Measurements from ENCODE around the gene ENO2. TPM values are rescaled to one million over a fixed set of nuclear protein-coding genes. Genes with fewer than 3 reads are reported as not detected.

ENO2 gene
- total RNA-seq, 4 donors from 2014 or later = 0.97 to 6.2 (median 1.8) TPM

GRCh38 chr12:6945613-6946012 is 31.2 kb downstream of the ENO2 start:
- intact Hi-C loops (cut with DNase I; ENCODE audit: low total_unique reads) (loop anchor here (2.0 kb wide), 1 partner anchor 163 kb away; the partner anchor contains the start of gene C1RL), in situ Hi-C loops (cut with MboI; ENCODE audit: low sequenced_read_pairs in 4 of 4) (loop anchor here in 2 of 4 donors (10.0 to 25.0 kb wide), 2 partner anchors 167 to 169 kb away; partner anchors contain the start of gene C1RL (in 1 of the 2))

GRCh38 chr12:6946033-6946919 is 31.9 kb downstream of the ENO2 start:
- no peak for ATAC-seq

More at GRCh38 chr12:6945613-6946012, 31.2 kb downstream of the ENO2 start:
- no peak overlapping the region for H3K4me3 ChIP-seq
- TF ChIP-seq POLR2A (IDR thresholded peaks at IDR 0.05) = no peak
- no peak for TF ChIP-seq CTCF (IDR thresholded peaks at IDR 0.05 in 4 of 5, conservative IDR thresholded peaks at IDR 0.05 in 1 of 5)
- DNase-seq = no peak
- H3K27ac ChIP-seq = peak overlapping the region in 2 of 4 donors; percentile 42 to 93
- ATAC-seq = no peak
- H3K36me3 ChIP-seq = peaks cover 0 to 17% of the 10 kb centered on the region in 2 donors
- H3K9me3 ChIP-seq = no peaks in the 10 kb centered on the region
- no peaks in the 10 kb centered on the region for H3K27me3 ChIP-seq
- H3K4me1 ChIP-seq = peaks cover 13 to 30% of the 10 kb centered on the region in 2 donors

GRCh38 chr12:6946920-6947374 is 32.6 kb downstream of the ENO2 start:
- Histone ChIP-seq H3K27me3 (no peaks in the 10 kb centered on the region), H3K4me3 (peak overlapping the region in 1 of 4 donors; percentile 12), H3K27ac (peak overlapping the region in 2 of 4 donors; percentile 42 to 93), H3K36me3 (peaks cover 0 to 17% of the 10 kb centered on the region in 2 donors), H3K9me3 (no peaks in the 10 kb centered on the region), H3K4me1 (peaks cover 13 to 30% of the 10 kb centered on the region in 2 donors)
- intact Hi-C loops (cut with DNase I; ENCODE audit: low total_unique reads) (no loop called here), in situ Hi-C loops (cut with MboI; ENCODE audit: low sequenced_read_pairs in 4 of 4) (loop anchor here in 2 of 4 donors (10.0 to 25.0 kb wide), 2 partner anchors 165 to 168 kb away; partner anchors contain the start of gene C1RL (in 1 of the 2))
- no peak for TF ChIP-seq POLR2A (IDR thresholded peaks at IDR 0.05)
- TF ChIP-seq CTCF (IDR thresholded peaks at IDR 0.05 in 4 of 5, conservative IDR thresholded peaks at IDR 0.05 in 1 of 5) = no peak
- ATAC-seq (no peak), DNase-seq (no peak)

More at GRCh38 chr12:6946033-6946919, 31.9 kb downstream of the ENO2 start:
- Histone ChIP-seq H3K27ac (peak overlapping the region; percentile 20 to 93 (median 34)), H3K36me3 (peaks cover 0 to 17% of the 10 kb centered on the region in 2 donors), H3K4me1 (peaks cover 13 to 30% of the 10 kb centered on the region in 2 donors), H3K9me3 (no peaks in the 10 kb centered on the region), H3K27me3 (no peaks in the 10 kb centered on the region), H3K4me3 (peak overlapping the region in 2 of 4 donors; percentile 11 to 12)
- intact Hi-C loops (cut with DNase I; ENCODE audit: low total_unique reads) (no loop called here), in situ Hi-C loops (cut with MboI; ENCODE audit: low sequenced_read_pairs in 4 of 4) (loop anchor here in 2 of 4 donors (10.0 to 25.0 kb wide), 2 partner anchors 166 to 169 kb away; partner anchors contain the start of gene C1RL (in 1 of the 2))
- no peak for TF ChIP-seq CTCF (IDR thresholded peaks at IDR 0.05 in 4 of 5, conservative IDR thresholded peaks at IDR 0.05 in 1 of 5)
- TF ChIP-seq POLR2A (IDR thresholded peaks at IDR 0.05) = no peak
- no peak for DNase-seq

GRCh38 chr12:6947615-6948014 is 33.2 kb downstream of the ENO2 start:
- no peak overlapping the region for H3K27ac ChIP-seq
- in situ Hi-C loops (cut with MboI; ENCODE audit: low sequenced_read_pairs in 4 of 4) = loop anchor here in 2 of 4 donors (10.0 to 25.0 kb wide), 2 partner anchors 165 to 167 kb away; partner anchors contain the start of gene C1RL (in 1 of the 2)

More at GRCh38 chr12:6947615-6948014, 33.2 kb downstream of the ENO2 start:
- Histone ChIP-seq H3K27me3 (no peaks in the 10 kb centered on the region), H3K4me3 (no peak overlapping the region), H3K4me1 (peaks cover 13 to 27% of the 10 kb centered on the region in 2 donors), H3K9me3 (no peaks in the 10 kb centered on the region), H3K36me3 (peaks cover 0 to 17% of the 10 kb centered on the region in 2 donors)
- intact Hi-C loops (cut with DNase I; ENCODE audit: low total_unique reads) = no loop called here
- DNase-seq (no peak), ATAC-seq (no peak)
- TF ChIP-seq POLR2A (IDR thresholded peaks at IDR 0.05) (no peak), CTCF (IDR thresholded peaks at IDR 0.05 in 4 of 5, conservative IDR thresholded peaks at IDR 0.05 in 1 of 5) (no peak)

All from gastrocnemius medialis (tissue), 4 donors.